A549 (cell line): ENCODE data around the gene B2M.

ENCODE experiments used
- BHLHE40 ChIP-seq: IDR thresholded peaks from 2 replicates; pipeline ENCODE4 v1.6.1; 2012; ENCODE audit warnings: low read depth, low read length, inconsistent platforms
- HDAC2 ChIP-seq: fragments of 200-600 bp; sonication (generic); IDR thresholded peaks from 2 replicates; pipeline ENCODE4 v1.6.1; 2016
- POLR2A ChIP-seq: IDR thresholded peaks from 2 replicates; pipeline ENCODE4 v1.6.1; 2012; ENCODE audit warnings: mild to moderate bottlenecking, low read length
- TF ChIP-seq, protein P1 (sequence below): fragments of >200 bp; sonication (Bioruptor Twin); formaldehyde crosslinking; IDR thresholded peaks from 3 replicates; pipeline ENCODE4 v1.5.1; 2016

DNA sequence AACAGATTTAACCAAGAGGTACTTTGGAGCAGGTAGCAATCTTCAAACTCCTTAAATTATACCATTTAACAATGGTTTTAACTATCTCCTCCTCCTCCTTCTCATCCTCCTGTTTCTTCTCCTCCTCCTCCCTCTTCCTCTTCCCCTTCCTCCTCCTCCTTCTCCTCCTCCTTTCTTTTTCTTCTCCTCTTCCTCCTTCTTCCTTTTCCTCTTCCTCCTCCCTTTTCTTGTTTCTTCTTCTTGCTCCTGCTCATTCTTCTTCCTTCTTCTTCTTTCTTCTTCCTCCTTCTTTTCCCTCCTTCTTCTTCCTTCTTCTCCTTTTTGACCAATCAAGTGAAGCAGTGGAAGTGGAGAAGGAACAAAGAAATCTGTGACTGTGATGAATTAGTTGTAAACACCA, 14.3 kb upstream of the B2M start:
- TF ChIP-seq, protein P1, sequence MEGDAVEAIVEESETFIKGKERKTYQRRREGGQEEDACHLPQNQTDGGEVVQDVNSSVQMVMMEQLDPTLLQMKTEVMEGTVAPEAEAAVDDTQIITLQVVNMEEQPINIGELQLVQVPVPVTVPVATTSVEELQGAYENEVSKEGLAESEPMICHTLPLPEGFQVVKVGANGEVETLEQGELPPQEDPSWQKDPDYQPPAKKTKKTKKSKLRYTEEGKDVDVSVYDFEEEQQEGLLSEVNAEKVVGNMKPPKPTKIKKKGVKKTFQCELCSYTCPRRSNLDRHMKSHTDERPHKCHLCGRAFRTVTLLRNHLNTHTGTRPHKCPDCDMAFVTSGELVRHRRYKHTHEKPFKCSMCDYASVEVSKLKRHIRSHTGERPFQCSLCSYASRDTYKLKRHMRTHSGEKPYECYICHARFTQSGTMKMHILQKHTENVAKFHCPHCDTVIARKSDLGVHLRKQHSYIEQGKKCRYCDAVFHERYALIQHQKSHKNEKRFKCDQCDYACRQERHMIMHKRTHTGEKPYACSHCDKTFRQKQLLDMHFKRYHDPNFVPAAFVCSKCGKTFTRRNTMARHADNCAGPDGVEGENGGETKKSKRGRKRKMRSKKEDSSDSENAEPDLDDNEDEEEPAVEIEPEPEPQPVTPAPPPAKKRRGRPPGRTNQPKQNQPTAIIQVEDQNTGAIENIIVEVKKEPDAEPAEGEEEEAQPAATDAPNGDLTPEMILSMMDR = no peak
- TF ChIP-seq POLR2A (no peak), BHLHE40 (no peak), HDAC2 (no peak)
